Duodenal mucosa (tissue), 2 donors: Measurements from ENCODE around the gene TIMP4.

Experiments
- H3K27ac ChIP-seq: one replicate; pipeline ENCODE4 v1.7.0; 2013; ENCODE audit warnings: low read depth, low read length
- H3K27me3 ChIP-seq, 2 donors: one replicate each; pipeline ENCODE4 v1.7.0; 2013; ENCODE audit warnings: low read length in 2 of 2, control low read depth in 1 of 2; ENCODE audit not compliant: insufficient read depth in 2 of 2, control insufficient read depth in 1 of 2
- H3K36me3 ChIP-seq, 2 donors: one replicate each; pipeline ENCODE4 v1.7.0; 2013; ENCODE audit warnings: low read length in 2 of 2, control low read depth in 1 of 2; ENCODE audit not compliant: insufficient read depth in 2 of 2, control insufficient read depth in 1 of 2
- H3K4me1 ChIP-seq, 2 donors: one replicate each; pipeline ENCODE4 v1.7.0; 2013; ENCODE audit warnings: low read length in 2 of 2, control low read depth in 1 of 2; ENCODE audit not compliant: insufficient read depth in 2 of 2, control insufficient read depth in 1 of 2
- H3K4me3 ChIP-seq, 2 donors: one replicate each; pipeline ENCODE4 v1.7.0; 2013; ENCODE audit warnings: low read length in 2 of 2, low read depth in 1 of 2
- H3K9ac ChIP-seq, 2 donors: one replicate each; pipeline ENCODE4 v1.7.0; 2013; ENCODE audit warnings: low read length in 2 of 2, low read depth in 1 of 2
- H3K9me3 ChIP-seq, 2 donors: one replicate each; pipeline ENCODE4 v1.7.0; 2013; ENCODE audit warnings: low read length in 2 of 2, control low read depth in 1 of 2; ENCODE audit not compliant: control insufficient read depth in 1 of 2

TIMP4 gene

GRCh38 chr3:12150112-12150511 is 8.6 kb downstream of the TIMP4 start:
- Histone ChIP-seq H3K4me3 (no peak overlapping the region), H3K27me3 (no peaks in the 10 kb centered on the region), H3K27ac (no peak overlapping the region), H3K4me1 (peaks cover 13 to 21% of the 10 kb centered on the region in 2 donors), H3K36me3 (no peaks in the 10 kb centered on the region), H3K9ac (no peak overlapping the region), H3K9me3 (no peaks in the 10 kb centered on the region)

GRCh38 chr3:12149029-12149428 is 9.7 kb downstream of the TIMP4 start:
- Histone ChIP-seq H3K27me3 (no peaks in the 10 kb centered on the region), H3K4me3 (no peak overlapping the region), H3K4me1 (peaks cover 13 to 21% of the 10 kb centered on the region in 2 donors), H3K27ac (no peak overlapping the region), H3K36me3 (no peaks in the 10 kb centered on the region), H3K9me3 (no peaks in the 10 kb centered on the region), H3K9ac (no peak overlapping the region)

GRCh38 chr3:12148183-12148940 is 10.3 kb downstream of the TIMP4 start:
- no peak overlapping the region for H3K4me3 ChIP-seq
- no peaks in the 10 kb centered on the region for H3K36me3 ChIP-seq
- H3K9me3 ChIP-seq: no peaks in the 10 kb centered on the region
- H3K27me3 ChIP-seq: no peaks in the 10 kb centered on the region
- H3K9ac ChIP-seq: no peak overlapping the region
- H3K27ac ChIP-seq: no peak overlapping the region
- peaks cover 13 to 21% of the 10 kb centered on the region in 2 donors for H3K4me1 ChIP-seq

- no peaks in the 10 kb centered on the region for H3K27me3 ChIP-seq
- no peak overlapping the region for H3K9ac ChIP-seq
- no peaks in the 10 kb centered on the region for H3K9me3 ChIP-seq
- no peaks in the 10 kb centered on the region for H3K36me3 ChIP-seq
- peaks cover 13 to 21% of the 10 kb centered on the region in 2 donors for H3K4me1 ChIP-seq
- H3K4me3 ChIP-seq: no peak overlapping the region
- H3K27ac ChIP-seq: no peak overlapping the region
Measured at GRCh38 chr3:12147049-12147780, 11.5 kb downstream of the TIMP4 start.

GRCh38 chr3:12143949-12144504 is 14.7 kb downstream of the TIMP4 start:
- Histone ChIP-seq H3K9me3 (no peaks in the 10 kb centered on the region), H3K4me1 (peaks cover 3 to 6% of the 10 kb centered on the region in 2 donors), H3K27me3 (no peaks in the 10 kb centered on the region), H3K27ac (no peak overlapping the region), H3K36me3 (no peaks in the 10 kb centered on the region), H3K9ac (no peak overlapping the region), H3K4me3 (no peak overlapping the region)

- no peak overlapping the region for H3K4me3 ChIP-seq
- peaks cover 4 to 14% of the 10 kb centered on the region in 2 donors for H3K4me1 ChIP-seq
- H3K27me3 ChIP-seq: no peaks in the 10 kb centered on the region
- H3K27ac ChIP-seq: no peak overlapping the region
- no peaks in the 10 kb centered on the region for H3K9me3 ChIP-seq
- no peak overlapping the region for H3K9ac ChIP-seq
- no peaks in the 10 kb centered on the region for H3K36me3 ChIP-seq
Measured at GRCh38 chr3:12142476-12142875, 16.2 kb downstream of the TIMP4 start.

- Histone ChIP-seq H3K27me3 (no peaks in the 10 kb centered on the region), H3K9ac (no peak overlapping the region), H3K4me3 (no peak overlapping the region), H3K9me3 (no peaks in the 10 kb centered on the region), H3K36me3 (no peaks in the 10 kb centered on the region), H3K27ac (no peak overlapping the region), H3K4me1 (peaks cover 4 to 14% of the 10 kb centered on the region in 2 donors)
Measured at GRCh38 chr3:12141350-12141749, 17.4 kb downstream of the TIMP4 start.

GRCh38 chr3:12139111-12139511 is 19.6 kb downstream of the TIMP4 start:
- Histone ChIP-seq H3K9ac (no peak overlapping the region), H3K4me1 (peaks cover 4 to 18% of the 10 kb centered on the region in 2 donors), H3K27me3 (no peaks in the 10 kb centered on the region), H3K4me3 (no peak overlapping the region), H3K27ac (no peak overlapping the region), H3K36me3 (no peaks in the 10 kb centered on the region), H3K9me3 (no peaks in the 10 kb centered on the region)

- Histone ChIP-seq H3K9me3 (no peaks in the 10 kb centered on the region), H3K27ac (no peak overlapping the region), H3K9ac (no peak overlapping the region), H3K4me1 (peaks cover 4 to 18% of the 10 kb centered on the region in 2 donors), H3K36me3 (no peaks in the 10 kb centered on the region), H3K27me3 (no peaks in the 10 kb centered on the region), H3K4me3 (no peak overlapping the region)
Measured at GRCh38 chr3:12138044-12138443, 20.7 kb downstream of the TIMP4 start.

GRCh38 chr3:12136371-12136770 is 22.3 kb downstream of the TIMP4 start:
- H3K9ac ChIP-seq: no peak overlapping the region
- no peaks in the 10 kb centered on the region for H3K27me3 ChIP-seq
- H3K9me3 ChIP-seq: no peaks in the 10 kb centered on the region
- H3K36me3 ChIP-seq: no peaks in the 10 kb centered on the region
- no peak overlapping the region for H3K27ac ChIP-seq
- H3K4me3 ChIP-seq: no peak overlapping the region
- peaks cover 4 to 18% of the 10 kb centered on the region in 2 donors for H3K4me1 ChIP-seq
